HUES64 (cell line): Measurements from ENCODE around the gene SHROOM3.

Source experiments
- H3K27ac ChIP-seq: 2 replicates; pipeline ENCODE4 v1.7.0; 2013; ENCODE audit warnings: low read depth, low read length, inconsistent platforms
- H3K27me3 ChIP-seq: 2 replicates; pipeline ENCODE4 v1.6.1; 2013; ENCODE audit warnings: mild to moderate bottlenecking, low read length; ENCODE audit not compliant: insufficient read depth
- H3K36me3 ChIP-seq: 2 replicates; pipeline ENCODE4 v1.6.1; 2013; ENCODE audit warnings: mild to moderate bottlenecking, low read length; ENCODE audit not compliant: insufficient read depth
- H3K4me1 ChIP-seq: 2 replicates; pipeline ENCODE4 v1.6.1; 2013; ENCODE audit warnings: mild to moderate bottlenecking, low read length, moderate library complexity; ENCODE audit not compliant: insufficient read depth
- H3K4me3 ChIP-seq: 2 replicates; pipeline ENCODE4 v1.5.1; 2013; ENCODE audit warnings: mild to moderate bottlenecking, low read length, moderate library complexity
- H3K9ac ChIP-seq: 2 replicates; pipeline ENCODE4 v1.6.1; 2013; ENCODE audit warnings: mild to moderate bottlenecking, low read depth, low read length
- H3K9me3 ChIP-seq: 2 replicates; pipeline ENCODE4 v1.6.1; 2013; ENCODE audit warnings: low read depth, low read length; ENCODE audit not compliant: insufficient read depth
- WGBS: fragments of 150-250, 120-280 bp; methylation state at CpG from one replicate; pipeline ENCODE4 v1.1.7; 2013; ENCODE audit warnings: missing lambda C conversion rate; 5-methylcytosine and 5-hydroxymethylcytosine counted together

The SHROOM3 gene

GRCh38 chr4:76757418-76757939, 322.4 kb downstream of the SHROOM3 start:
- no peak overlapping the region for H3K9ac ChIP-seq
- 91% methylated on average over 9 of the region's 9 CpGs for WGBS
- no peaks in the 10 kb centered on the region for H3K27me3 ChIP-seq
- H3K27ac ChIP-seq: no peak overlapping the region
- H3K4me1 ChIP-seq: no peaks in the 10 kb centered on the region
- H3K9me3 ChIP-seq: no peaks in the 10 kb centered on the region
- no peak overlapping the region for H3K4me3 ChIP-seq
- H3K36me3 ChIP-seq: peaks cover 83% of the 10 kb centered on the region

DNA sequence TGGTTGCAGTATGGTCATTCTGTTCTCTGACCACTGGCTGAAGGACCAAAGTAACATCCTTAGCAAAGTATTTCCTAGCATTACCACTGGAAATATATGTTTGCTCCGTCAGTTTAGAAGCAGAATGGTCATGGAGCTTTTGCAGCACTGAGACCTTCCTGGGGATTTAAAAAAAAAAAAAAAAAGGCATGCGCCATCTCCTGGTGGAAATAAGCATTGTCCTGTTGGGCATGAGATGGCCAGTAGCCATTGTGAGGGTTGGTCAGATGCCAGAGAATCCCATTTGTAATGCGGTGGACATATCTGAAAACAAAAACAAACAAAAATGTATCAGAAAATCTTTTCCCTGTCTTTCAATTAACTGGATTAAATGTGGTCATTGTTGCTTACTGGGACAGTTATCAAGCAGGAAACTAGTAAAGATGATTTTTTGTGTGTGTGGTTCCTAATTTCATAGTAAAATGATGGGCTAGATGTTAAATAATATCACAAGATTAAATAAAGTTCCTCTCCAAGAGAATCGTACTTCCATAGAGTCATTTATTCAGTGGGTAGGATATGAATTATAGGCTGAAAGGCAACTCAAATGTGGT, 323.4 kb downstream of the SHROOM3 start:
- Histone ChIP-seq H3K9ac (no peak overlapping the region), H3K9me3 (no peaks in the 10 kb centered on the region)
- 38% methylated on average over 3 of the region's 4 CpGs for WGBS

GRCh38 chr4:76758996-76759395, 324.0 kb downstream of the SHROOM3 start:
- H3K27ac ChIP-seq: no peak overlapping the region

More for the DNA sequence above, 323.4 kb downstream of the SHROOM3 start:
- Histone ChIP-seq H3K4me3 (no peak overlapping the region), H3K36me3 (peaks cover 84% of the 10 kb centered on the region), H3K27me3 (no peaks in the 10 kb centered on the region), H3K4me1 (no peaks in the 10 kb centered on the region), H3K27ac (no peak overlapping the region)

DNA sequence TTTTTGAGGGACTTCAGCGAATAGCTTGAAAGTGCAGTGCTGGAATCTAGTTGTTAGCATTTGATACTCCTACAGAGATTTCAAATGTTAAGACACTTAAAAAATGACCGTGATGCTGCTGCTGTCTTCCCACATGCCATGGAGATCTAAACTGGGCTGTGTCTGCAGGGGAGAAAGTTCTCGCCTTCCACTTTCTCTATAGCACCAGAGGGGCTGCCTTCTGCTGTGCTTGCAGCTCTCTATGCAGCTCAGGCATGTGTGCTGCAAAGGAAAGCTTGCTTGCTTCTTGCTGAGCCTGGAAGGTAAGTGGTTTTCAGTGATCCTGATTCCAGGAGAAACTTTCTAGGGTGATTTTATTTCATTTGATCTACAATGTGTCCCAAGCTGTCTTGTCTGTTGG, 325.2 kb downstream of the SHROOM3 start:
- no peaks in the 10 kb centered on the region for H3K9me3 ChIP-seq
- no peaks in the 10 kb centered on the region for H3K27me3 ChIP-seq
- H3K4me1 ChIP-seq: peaks cover 8% of the 10 kb centered on the region; the same call in 1 of the 2 replicates
- WGBS: 94% methylated on average over 3 of the region's 3 CpGs
- no peak overlapping the region for H3K4me3 ChIP-seq
- H3K27ac ChIP-seq: no peak overlapping the region
- H3K9ac ChIP-seq: no peak overlapping the region
- H3K36me3 ChIP-seq: peaks cover 69% of the 10 kb centered on the region

More at GRCh38 chr4:76758996-76759395, 324.0 kb downstream of the SHROOM3 start:
- no peaks in the 10 kb centered on the region for H3K27me3 ChIP-seq
- H3K36me3 ChIP-seq: peaks cover 81% of the 10 kb centered on the region
- no peaks in the 10 kb centered on the region for H3K9me3 ChIP-seq
- no peak overlapping the region for H3K4me3 ChIP-seq
- no peak overlapping the region for H3K9ac ChIP-seq
- H3K4me1 ChIP-seq: peaks cover under 1% of the 10 kb centered on the region; the same call in 1 of the 2 replicates
- WGBS: 95% methylated on average over 3 of the region's 3 CpGs

GRCh38 chr4:76762137-76763130, 327.4 kb downstream of the SHROOM3 start:
- Histone ChIP-seq H3K27ac (no peak overlapping the region), H3K4me1 (peaks cover 8% of the 10 kb centered on the region; the same call in 1 of the 2 replicates), H3K36me3 (peaks cover 66% of the 10 kb centered on the region), H3K9ac (no peak overlapping the region), H3K9me3 (no peaks in the 10 kb centered on the region), H3K4me3 (no peak overlapping the region), H3K27me3 (no peaks in the 10 kb centered on the region)
- WGBS: 92% methylated on average over 4 of the region's 4 CpGs

DNA sequence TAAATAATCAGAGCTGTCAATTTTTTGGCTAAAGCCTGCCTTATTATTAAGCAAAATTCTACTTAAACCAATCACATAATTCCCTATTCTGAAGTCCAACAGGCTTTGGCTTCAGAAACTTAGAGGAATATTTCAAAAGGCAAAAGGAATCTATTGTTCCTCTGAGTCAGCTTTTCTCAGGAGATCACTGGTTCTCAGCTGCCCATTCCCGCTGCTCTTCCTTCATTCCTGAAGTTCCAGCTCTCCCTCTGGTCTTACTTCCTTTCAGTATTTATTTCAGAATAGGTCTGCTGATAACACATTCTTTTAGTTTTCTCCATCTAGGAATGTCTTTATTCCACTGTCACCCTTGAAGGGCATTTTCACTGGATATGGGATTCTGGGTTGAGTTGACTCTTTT, 329.2 kb downstream of the SHROOM3 start:
- H3K27me3 ChIP-seq: no peaks in the 10 kb centered on the region
- peak overlapping the region; percentile 53 for H3K27ac ChIP-seq
- 52% methylated on average over 1 of the region's 1 CpG for WGBS
- peaks cover 65% of the 10 kb centered on the region for H3K36me3 ChIP-seq
- no peaks in the 10 kb centered on the region for H3K9me3 ChIP-seq
- H3K4me1 ChIP-seq: peaks cover 12% of the 10 kb centered on the region; the same call in 1 of the 2 replicates
- H3K4me3 ChIP-seq: no peak overlapping the region
- no peak overlapping the region for H3K9ac ChIP-seq

DNA sequence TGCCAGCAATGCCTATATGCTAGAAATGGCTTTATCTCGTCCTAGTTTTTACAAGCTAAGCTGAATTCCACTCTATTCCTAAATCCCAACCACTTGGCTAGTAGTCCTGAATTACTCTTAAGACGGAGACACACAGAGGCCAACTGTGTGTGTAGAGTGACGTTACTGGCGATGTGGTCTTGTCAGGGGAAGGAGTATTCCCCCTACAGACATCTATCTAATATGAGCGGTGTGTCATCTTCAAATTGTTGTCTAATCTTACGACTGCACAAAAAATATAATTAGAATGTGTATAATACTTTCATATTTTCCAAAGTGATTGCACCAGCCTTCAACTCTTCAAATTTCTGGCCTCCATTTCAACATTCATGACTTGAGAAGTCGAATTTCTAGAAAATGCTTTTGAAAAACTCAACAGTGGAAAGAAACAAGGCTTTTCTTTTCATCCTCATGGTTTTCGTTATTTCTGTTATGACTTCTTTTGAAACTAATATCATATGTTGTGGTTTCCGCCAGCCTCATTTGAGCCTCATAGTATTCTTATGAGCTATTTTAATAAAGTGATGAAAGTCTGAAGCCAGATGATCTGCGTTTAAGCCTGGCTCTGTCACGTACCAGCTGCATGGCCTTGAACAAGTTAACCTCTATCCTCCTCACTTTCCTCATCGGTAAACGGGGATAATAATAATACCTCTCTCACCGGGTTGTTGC, 330.6 kb downstream of the SHROOM3 start:
- peaks cover 12% of the 10 kb centered on the region; the same call in 1 of the 2 replicates for H3K4me1 ChIP-seq
- WGBS: 94% methylated on average over 13 of the region's 14 CpGs
- no peak overlapping the region for H3K4me3 ChIP-seq

GRCh38 chr4:76767983-76768382, 333.0 kb downstream of the SHROOM3 start:
- Histone ChIP-seq H3K9ac (no peak overlapping the region), H3K4me1 (peaks cover 12% of the 10 kb centered on the region; the same call in 1 of the 2 replicates), H3K27ac (peak overlapping the region; percentile 16; the same call in 1 of the 2 replicates), H3K36me3 (peaks cover 57% of the 10 kb centered on the region), H3K4me3 (no peak overlapping the region), H3K9me3 (no peaks in the 10 kb centered on the region), H3K27me3 (no peaks in the 10 kb centered on the region)
- 92% methylated on average over 2 of the region's 2 CpGs for WGBS

More for the DNA sequence above, 330.6 kb downstream of the SHROOM3 start:
- H3K36me3 ChIP-seq: peaks cover 57% of the 10 kb centered on the region
- H3K9ac ChIP-seq: no peak overlapping the region
- H3K27ac ChIP-seq: no peak overlapping the region
- no peaks in the 10 kb centered on the region for H3K27me3 ChIP-seq
- no peaks in the 10 kb centered on the region for H3K9me3 ChIP-seq

DNA sequence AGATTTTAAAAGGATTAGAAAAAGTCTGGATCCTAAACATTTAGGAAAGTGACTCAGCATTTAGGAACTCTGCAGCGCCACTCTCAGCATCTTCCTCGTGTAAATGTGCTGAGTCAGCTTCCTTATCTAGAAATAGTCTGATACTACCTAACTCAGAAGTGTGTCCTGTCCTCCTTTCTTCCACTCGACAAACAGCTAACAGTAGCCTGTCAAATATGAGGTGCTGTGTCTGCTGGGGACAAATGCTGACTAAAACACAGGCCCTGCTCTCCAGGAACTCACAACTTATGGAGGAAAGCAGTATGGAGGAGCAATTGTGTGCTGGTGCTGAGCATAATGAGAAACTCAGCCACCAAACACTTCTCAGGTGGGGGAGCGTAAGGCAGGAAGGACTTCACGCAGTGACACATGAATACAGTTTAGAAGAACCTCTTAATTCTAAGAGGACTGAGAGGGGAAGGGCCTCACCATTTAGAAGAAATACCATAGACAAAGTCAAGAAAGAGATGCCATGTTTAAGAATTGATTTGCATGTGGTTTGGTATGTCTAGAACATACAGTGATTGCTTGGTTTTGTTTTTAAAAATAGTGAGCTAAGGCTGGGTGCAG, 337.6 kb downstream of the SHROOM3 start:
- 88% methylated on average over 5 of the region's 5 CpGs for WGBS
- Histone ChIP-seq H3K9ac (no peak overlapping the region), H3K4me3 (no peak overlapping the region), H3K27me3 (no peaks in the 10 kb centered on the region), H3K4me1 (peaks cover 3% of the 10 kb centered on the region; the same call in 1 of the 2 replicates), H3K27ac (no peak overlapping the region), H3K36me3 (peaks cover 66% of the 10 kb centered on the region), H3K9me3 (no peaks in the 10 kb centered on the region)

GRCh38 chr4:76773766-76774165, 338.7 kb downstream of the SHROOM3 start:
- peaks cover 67% of the 10 kb centered on the region for H3K36me3 ChIP-seq
- no peaks in the 10 kb centered on the region for H3K9me3 ChIP-seq

More at GRCh38 chr4:76773766-76774165, 338.7 kb downstream of the SHROOM3 start:
- Histone ChIP-seq H3K4me1 (no peaks in the 10 kb centered on the region), H3K4me3 (no peak overlapping the region), H3K9ac (no peak overlapping the region), H3K27ac (no peak overlapping the region), H3K27me3 (no peaks in the 10 kb centered on the region)
